ENCODE results near the gene SNX3. TPM values are rescaled to one million over a fixed set of nuclear protein-coding genes. Genes with fewer than 3 reads are reported as not detected.

Gene SNX3
- total and polyA plus RNA-seq, 2 donors (not counting 1 experiment from before 2014, with no cell fraction given): 96.0 to 130 TPM

DNA sequence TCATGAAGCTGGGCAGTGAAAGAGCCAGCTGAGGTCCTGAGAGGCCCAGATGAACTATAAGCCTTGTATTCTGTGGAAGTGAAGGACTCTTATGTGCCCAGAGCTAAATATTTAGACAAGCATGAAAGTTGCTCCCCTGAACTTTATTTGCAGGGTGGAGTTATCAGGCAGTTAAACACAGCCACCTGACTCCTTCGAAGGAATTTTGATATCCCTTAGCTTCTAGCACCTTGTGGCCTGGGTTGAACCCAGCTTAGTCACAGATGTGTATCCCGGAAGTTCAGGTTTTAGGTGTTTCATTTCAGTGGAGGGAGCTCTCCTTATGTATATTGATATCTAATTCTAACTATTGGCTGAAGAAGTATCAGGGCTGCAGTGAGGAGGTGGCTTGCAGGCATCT is 74.6 kb downstream of the SNX3 start:
- ChIA-PET POLR2A (no interaction called here), CTCF (no interaction called here)
- Histone ChIP-seq H2AFZ (ENCODE audit: insufficient read depth, low read depth, low read length, poor library complexity, severe bottlenecking) (no peak overlapping the region), H3K4me3 (ENCODE audit: control extremely low read depth in 1 of 5, extremely low read depth in 1 of 5, insufficient read depth in 1 of 5, low read depth in 2 of 5, low read length in 4 of 5) (no peak overlapping the region), H3K4me1 (ENCODE audit: control insufficient read depth in 2 of 2, insufficient read depth in 2 of 2, low read length in 2 of 2) (no peaks in the 10 kb centered on the region), H3K79me2 (ENCODE audit: control insufficient read depth, insufficient read depth, low read length) (no peaks in the 10 kb centered on the region), H3K9me3 (ENCODE audit: control extremely low read depth in 1 of 3, control insufficient read depth in 2 of 3, insufficient read depth in 1 of 3, low read length in 2 of 3) (no peaks in the 10 kb centered on the region), H3K4me2 (replicated peaks; ENCODE audit: low read depth, low read length, poor library complexity, severe bottlenecking) (no peak overlapping the region), H3K27me3 (replicated peaks in 1 of 4; ENCODE audit: control extremely low read depth in 1 of 4, control insufficient read depth in 3 of 4, insufficient read depth in 4 of 4, low read length in 3 of 4) (peaks cover 0 to 15% (median 8%) of the 10 kb centered on the region in 4 experiments), H3K27ac (ENCODE audit: low read length in 2 of 2) (no peak overlapping the region), H4K20me1 (ENCODE audit: control insufficient read depth, insufficient read depth, low read length, poor library complexity, severe bottlenecking) (no peaks in the 10 kb centered on the region), H3K9ac (ENCODE audit: low read length) (no peak overlapping the region), H3K36me3 (replicated peaks in 1 of 2; ENCODE audit: control extremely low read depth in 1 of 2, control insufficient read depth in 1 of 2, extremely low read depth in 1 of 2, insufficient read depth in 2 of 2, low read length in 1 of 2) (no peaks in the 10 kb centered on the region)
- no peaks in the 10 kb centered on the region for H3K9me3 Mint-ChIP-seq (ENCODE audit: insufficient read depth)
- H3K27ac Mint-ChIP-seq: no peak overlapping the region
- ATAC-seq (ENCODE audit: low read depth): no peak
- intact Hi-C loops (cut with micrococcal nuclease): no loop called here
- no CpG with 5 or more reads among the region's 2 CpGs for WGBS (ENCODE audit: insufficient coverage)
- H3K4me3 Mint-ChIP-seq: no peak overlapping the region
- DNase-seq: no peak
- TF ChIP-seq CTCF (IDR thresholded peaks at IDR 0.05) (no peak), EZH2 (IDR thresholded peaks at IDR 0.05; ENCODE audit: borderline replicate concordance, insufficient read depth, low read depth, low read length, poor library complexity, severe bottlenecking) (no peak)
- peaks cover 51% of the 10 kb centered on the region for H3K27me3 Mint-ChIP-seq
- H3K4me1 Mint-ChIP-seq: no peaks in the 10 kb centered on the region

DNA sequence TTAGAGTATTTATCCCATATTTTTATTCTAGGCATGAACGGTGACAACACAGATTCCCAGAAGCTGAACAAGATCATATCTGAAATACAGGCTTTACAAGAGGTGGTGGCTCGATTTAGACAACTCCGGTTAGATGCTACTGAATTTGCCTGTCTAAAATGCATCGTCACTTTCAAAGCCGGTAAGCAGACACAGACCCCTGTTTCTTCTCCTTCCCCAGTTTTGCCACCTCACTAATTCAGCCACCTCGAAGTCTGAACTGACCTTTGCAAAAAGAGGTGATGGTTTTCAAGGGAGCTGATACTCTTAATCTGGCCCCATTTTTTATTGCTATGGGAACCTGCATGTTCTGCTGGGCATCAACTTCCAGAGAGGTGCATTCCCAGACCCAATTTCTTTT is 80.1 kb downstream of the SNX3 start:
- peaks cover 60% of the 10 kb centered on the region for H3K27me3 Mint-ChIP-seq
- H3K4me3 Mint-ChIP-seq: no peak overlapping the region
- Histone ChIP-seq H3K4me2 (replicated peaks; ENCODE audit: low read depth, low read length, poor library complexity, severe bottlenecking) (no peak overlapping the region), H4K20me1 (ENCODE audit: control insufficient read depth, insufficient read depth, low read length, poor library complexity, severe bottlenecking) (no peaks in the 10 kb centered on the region), H2AFZ (ENCODE audit: insufficient read depth, low read depth, low read length, poor library complexity, severe bottlenecking) (no peak overlapping the region), H3K9ac (ENCODE audit: low read length) (no peak overlapping the region), H3K4me1 (ENCODE audit: control insufficient read depth in 2 of 2, insufficient read depth in 2 of 2, low read length in 2 of 2) (peaks cover 7 to 11% of the 10 kb centered on the region in 2 donors), H3K27ac (ENCODE audit: low read length in 2 of 2) (no peak overlapping the region), H3K4me3 (ENCODE audit: control extremely low read depth in 1 of 5, extremely low read depth in 1 of 5, insufficient read depth in 1 of 5, low read depth in 2 of 5, low read length in 4 of 5) (no peak overlapping the region), H3K36me3 (replicated peaks in 1 of 2; ENCODE audit: control extremely low read depth in 1 of 2, control insufficient read depth in 1 of 2, extremely low read depth in 1 of 2, insufficient read depth in 2 of 2, low read length in 1 of 2) (no peaks in the 10 kb centered on the region), H3K27me3 (replicated peaks in 1 of 4; ENCODE audit: control extremely low read depth in 1 of 4, control insufficient read depth in 3 of 4, insufficient read depth in 4 of 4, low read length in 3 of 4) (peaks cover 0 to 46% (median 41%) of the 10 kb centered on the region in 4 experiments), H3K9me3 (ENCODE audit: control extremely low read depth in 1 of 3, control insufficient read depth in 2 of 3, insufficient read depth in 1 of 3, low read length in 2 of 3) (peaks cover 0 to 11% (median 0%) of the 10 kb centered on the region in 3 donors), H3K79me2 (ENCODE audit: control insufficient read depth, insufficient read depth, low read length) (no peaks in the 10 kb centered on the region)
- H3K27ac Mint-ChIP-seq: no peak overlapping the region
- POLR2A ChIA-PET: no interaction called here
- H3K4me1 Mint-ChIP-seq: peaks cover 6% of the 10 kb centered on the region
- H3K9me3 Mint-ChIP-seq (ENCODE audit: insufficient read depth): no peaks in the 10 kb centered on the region
- intact Hi-C loops (cut with micrococcal nuclease): no loop called here
- 60% methylated on average over 3 of the region's 6 CpGs for WGBS (ENCODE audit: insufficient coverage)
- ATAC-seq (ENCODE audit: low read depth) (no peak), DNase-seq (no peak)
- TF ChIP-seq CTCF (IDR thresholded peaks at IDR 0.05) (no peak), EZH2 (IDR thresholded peaks at IDR 0.05; ENCODE audit: borderline replicate concordance, insufficient read depth, low read depth, low read length, poor library complexity, severe bottlenecking) (no peak)
- CTCF ChIA-PET: no interaction called here

Measured in B cell (primary cell).